Gastrocnemius medialis (tissue), 4 donors: ENCODE measurements around the gene ACHE. TPM values are rescaled to one million over a fixed set of nuclear protein-coding genes. Genes with fewer than 3 reads are reported as not detected.

ENCODE experiments used
- ATAC-seq, 2 donors: fragments of 150-250 bp; one replicate each; pipeline ENCODE4 v1.9.1; 2016
- DNase-seq, 2 donors: peaks; one replicate each; pipeline ENCODE4 v3.0.0-alpha.2; 2019
- H3K27ac ChIP-seq, 4 donors: fragments of 200-600 bp; sonication (generic); 1 replicate in 1 of 4; 2 replicates in 3 of 4; pipeline ENCODE4 v1.5.1; 2016 to 2018; ENCODE audit warnings: mild to moderate bottlenecking in 2 of 4, moderate library complexity in 1 of 4
- H3K27me3 ChIP-seq, 3 donors: fragments of 200-600 bp; sonication (generic) in 2 of 3; 1 replicate in 1 of 3; 2 replicates in 2 of 3; pipeline versions ENCODE4 v1.5.1 to v1.6.0; 2016 to 2019; ENCODE audit warnings: mild to moderate bottlenecking in 1 of 3, moderate library complexity in 1 of 3
- H3K36me3 ChIP-seq, 2 donors: fragments of 200-600 bp; sonication (generic) in 1 of 2; one replicate each; pipeline ENCODE4 v1.5.1; 2017 to 2018
- H3K4me1 ChIP-seq, 2 donors: fragments of 200-600 bp; sonication (generic) in 1 of 2; one replicate each; pipeline ENCODE4 v1.5.1; 2016 to 2017; ENCODE audit warnings: mild to moderate bottlenecking in 2 of 2
- H3K4me3 ChIP-seq, 4 donors: fragments of 200-600 bp; sonication (generic) in 3 of 4; 1 replicate in 1 of 4; 2 replicates in 3 of 4; pipeline ENCODE4 v1.5.1; 2016 to 2019; ENCODE audit warnings: mild to moderate bottlenecking in 2 of 4
- H3K9me3 ChIP-seq, 3 donors: fragments of 200-600 bp; sonication (generic) in 2 of 3; 1 replicate in 1 of 3; 2 replicates in 2 of 3; pipeline ENCODE4 v1.5.1; 2016 to 2019
- POLR2A ChIP-seq, 2 donors: fragments of 450-650 bp; IDR thresholded peaks; one replicate each; pipeline ENCODE4 v1.6.1; 2017; ENCODE audit warnings: antibody characterized with exemption in 2 of 2, mild to moderate bottlenecking in 2 of 2, moderate library complexity in 2 of 2
- in situ Hi-C, 4 donors: fragments of 200-750 bp; cut with MboI; loops; one replicate each; pipeline versions ENCODE4 v1.15.0 to v1.8.0; 2017; ENCODE audit warnings: low sequenced_read_pairs in 4 of 4
- intact Hi-C: fragments of 100-400 bp; cut with DNase I; formaldehyde crosslinking; loops from one replicate; pipeline ENCODE4 v1.15.1; 2023; ENCODE audit warnings: low total_unique reads
- total RNA-seq, 4 donors: library from RNA; depleted of rRNA; stranded (reverse); fragments of >200 nt; gene quantifications; one replicate each; pipeline versions ENCODE4 v1.1.0 to v1.2.3, GENCODE V29; 2016
- TF ChIP-seq, protein P1 (sequence below), 5 experiments: fragments of 450-650 bp in 3 of 5; fragments of 200-600 bp in 2 of 5; sonication (generic) in 2 of 5; IDR thresholded peaks in 4 of 5; conservative IDR thresholded peaks in 1 of 5; 1 replicate in 4 of 5; 2 replicates in 1 of 5; pipeline ENCODE4 v1.5.1; 2016 to 2019; ENCODE audit warnings: antibody characterized with exemption in 5 of 5, mild to moderate bottlenecking in 3 of 5, moderate library complexity in 3 of 5

The ACHE gene
- total RNA-seq, 4 donors from 2014 or later = 6.5 to 59.5 (median 11.4) TPM

DNA sequence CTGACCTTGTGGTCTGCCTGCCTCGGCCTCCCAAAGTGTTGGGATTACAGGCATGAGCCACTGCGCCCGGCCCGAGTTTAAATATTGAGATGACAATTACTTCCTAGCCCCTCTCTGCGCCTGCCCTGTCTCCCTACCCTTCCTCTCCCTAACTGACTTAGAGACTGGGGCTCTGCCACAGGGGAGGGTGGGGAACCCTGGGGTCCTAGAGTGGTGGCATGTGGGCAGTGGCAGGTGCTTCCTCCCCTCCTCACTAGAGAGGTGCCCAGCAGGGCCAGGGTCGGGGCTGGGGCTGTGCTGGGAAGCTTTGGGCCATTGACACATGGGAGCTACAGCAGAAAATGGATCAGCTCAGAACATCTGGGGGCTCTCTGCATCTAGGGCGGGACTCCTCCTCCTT, 7.0 kb upstream of the ACHE start:
- intact Hi-C loops (no loop called here), in situ Hi-C loops (loop anchor here in 1 of 4 donors (5.0 kb wide), 1 partner anchor 155 kb away; no protein-coding TSS in a partner anchor)
- H3K4me1 ChIP-seq = no peaks in the 10 kb centered on the region
- H3K36me3 ChIP-seq = no peaks in the 10 kb centered on the region
- H3K4me3 ChIP-seq = no peak overlapping the region
- H3K27me3 ChIP-seq = no peaks in the 10 kb centered on the region
- H3K9me3 ChIP-seq = no peaks in the 10 kb centered on the region
- TF ChIP-seq, protein P1, sequence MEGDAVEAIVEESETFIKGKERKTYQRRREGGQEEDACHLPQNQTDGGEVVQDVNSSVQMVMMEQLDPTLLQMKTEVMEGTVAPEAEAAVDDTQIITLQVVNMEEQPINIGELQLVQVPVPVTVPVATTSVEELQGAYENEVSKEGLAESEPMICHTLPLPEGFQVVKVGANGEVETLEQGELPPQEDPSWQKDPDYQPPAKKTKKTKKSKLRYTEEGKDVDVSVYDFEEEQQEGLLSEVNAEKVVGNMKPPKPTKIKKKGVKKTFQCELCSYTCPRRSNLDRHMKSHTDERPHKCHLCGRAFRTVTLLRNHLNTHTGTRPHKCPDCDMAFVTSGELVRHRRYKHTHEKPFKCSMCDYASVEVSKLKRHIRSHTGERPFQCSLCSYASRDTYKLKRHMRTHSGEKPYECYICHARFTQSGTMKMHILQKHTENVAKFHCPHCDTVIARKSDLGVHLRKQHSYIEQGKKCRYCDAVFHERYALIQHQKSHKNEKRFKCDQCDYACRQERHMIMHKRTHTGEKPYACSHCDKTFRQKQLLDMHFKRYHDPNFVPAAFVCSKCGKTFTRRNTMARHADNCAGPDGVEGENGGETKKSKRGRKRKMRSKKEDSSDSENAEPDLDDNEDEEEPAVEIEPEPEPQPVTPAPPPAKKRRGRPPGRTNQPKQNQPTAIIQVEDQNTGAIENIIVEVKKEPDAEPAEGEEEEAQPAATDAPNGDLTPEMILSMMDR (IDR thresholded peaks at IDR 0.05 in 4 of 5, conservative IDR thresholded peaks at IDR 0.05 in 1 of 5) = no peak
- no peak for TF ChIP-seq POLR2A (IDR thresholded peaks at IDR 0.05)
- DNase-seq (no peak), ATAC-seq (no peak)
- H3K27ac ChIP-seq = no peak overlapping the region

DNA sequence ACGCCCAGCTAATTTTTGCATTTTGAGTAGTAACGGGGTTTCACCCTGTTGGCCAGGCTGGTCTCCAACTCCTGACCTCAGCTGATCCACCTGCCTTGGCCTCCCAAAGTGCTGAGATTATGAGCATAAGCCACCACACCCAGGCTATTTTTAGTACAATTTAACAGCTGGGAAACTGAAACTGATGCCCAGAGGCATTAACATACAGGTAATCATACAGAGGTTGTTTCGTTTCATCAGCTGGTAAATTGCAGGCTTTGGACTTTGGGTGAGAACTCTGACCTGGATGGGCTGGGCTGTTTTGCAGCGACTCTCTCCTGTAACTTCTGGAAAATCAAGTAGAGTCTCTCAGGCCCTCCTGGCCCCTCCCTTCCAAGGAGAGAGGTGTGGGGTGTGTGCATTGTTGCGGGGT, 6.2 kb upstream of the ACHE start:
- H3K27me3 ChIP-seq = no peaks in the 10 kb centered on the region
- no peaks in the 10 kb centered on the region for H3K36me3 ChIP-seq
- H3K27ac ChIP-seq = no peak overlapping the region
- ATAC-seq = no peak
- no peaks in the 10 kb centered on the region for H3K9me3 ChIP-seq
- TF ChIP-seq, protein P1 (IDR thresholded peaks at IDR 0.05 in 4 of 5, conservative IDR thresholded peaks at IDR 0.05 in 1 of 5) = no peak
- TF ChIP-seq POLR2A (IDR thresholded peaks at IDR 0.05) = no peak
- DNase-seq = no peak
- H3K4me3 ChIP-seq = no peak overlapping the region
- in situ Hi-C loops (loop anchor here in 1 of 4 donors (5.0 kb wide), 1 partner anchor 155 kb away; no protein-coding TSS in a partner anchor), intact Hi-C loops (no loop called here)
- no peaks in the 10 kb centered on the region for H3K4me1 ChIP-seq

DNA sequence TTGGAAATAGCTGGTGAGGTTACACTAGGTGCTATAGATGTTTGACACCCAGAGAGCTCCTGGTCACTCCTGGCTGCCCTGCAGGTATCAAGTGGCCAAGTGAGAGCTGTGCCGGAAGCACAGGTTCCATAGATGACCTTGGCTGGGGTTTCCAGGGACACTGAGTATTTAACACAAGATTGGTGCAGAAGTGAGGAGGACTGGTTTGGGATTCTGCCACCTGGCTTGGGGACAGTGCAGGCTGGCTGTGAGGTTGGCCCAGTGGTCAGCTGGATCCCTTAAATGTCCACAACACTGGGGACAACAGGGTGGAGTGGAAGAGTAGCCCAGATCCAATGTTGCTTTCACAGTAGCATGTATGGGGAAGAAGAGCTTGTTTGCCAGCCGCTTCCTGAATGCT, 5.3 kb upstream of the ACHE start:
- Histone ChIP-seq H3K4me3 (no peak overlapping the region), H3K36me3 (no peaks in the 10 kb centered on the region), H3K9me3 (no peaks in the 10 kb centered on the region), H3K27ac (no peak overlapping the region), H3K4me1 (peaks cover 0 to 7% of the 10 kb centered on the region in 2 donors), H3K27me3 (no peaks in the 10 kb centered on the region)
- DNase-seq = no peak
- intact Hi-C loops (no loop called here), in situ Hi-C loops (loop anchor here in 1 of 4 donors (5.0 kb wide), 1 partner anchor 156 kb away; no protein-coding TSS in a partner anchor)
- no peak for TF ChIP-seq POLR2A (IDR thresholded peaks at IDR 0.05)
- TF ChIP-seq, protein P1 (IDR thresholded peaks at IDR 0.05 in 4 of 5, conservative IDR thresholded peaks at IDR 0.05 in 1 of 5) = no peak
- ATAC-seq = no peak

DNA sequence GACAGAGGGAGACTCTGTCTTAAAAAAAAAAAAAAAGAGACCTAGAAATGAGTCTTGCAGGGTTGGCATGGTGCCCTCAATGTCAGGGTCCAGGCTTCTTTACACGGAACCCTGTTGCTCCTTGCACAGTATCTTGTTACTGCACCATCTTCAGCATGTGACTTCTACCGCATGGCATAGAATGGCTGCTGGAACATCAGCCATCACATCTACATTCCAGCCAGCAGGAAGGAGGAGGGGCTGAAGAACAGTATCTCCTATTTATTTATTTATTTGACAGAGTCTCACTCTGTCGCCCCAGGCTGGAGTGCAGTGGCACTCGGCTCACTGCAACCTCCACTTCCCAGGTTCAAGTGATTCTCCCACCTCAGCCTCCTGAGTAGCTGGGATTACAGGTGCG, 3.7 kb upstream of the ACHE start:
- H3K27me3 ChIP-seq = peaks cover 0 to 6% (median 0%) of the 10 kb centered on the region in 3 donors
- no peaks in the 10 kb centered on the region for H3K9me3 ChIP-seq
- in situ Hi-C loops = loop anchor here in 1 of 4 donors (5.0 kb wide), 1 partner anchor 158 kb away; no protein-coding TSS in a partner anchor
- H3K4me1 ChIP-seq = peaks cover 7 to 21% of the 10 kb centered on the region in 2 donors
- H3K4me3 ChIP-seq = no peak overlapping the region
- no peak for DNase-seq
- H3K36me3 ChIP-seq = no peaks in the 10 kb centered on the region
- ATAC-seq = no peak
- H3K27ac ChIP-seq = no peak overlapping the region
- TF ChIP-seq POLR2A (IDR thresholded peaks at IDR 0.05) = no peak
- TF ChIP-seq, protein P1 (IDR thresholded peaks at IDR 0.05 in 4 of 5, conservative IDR thresholded peaks at IDR 0.05 in 1 of 5) = no peak
- intact Hi-C loops = loop anchor here (5.0 to 10.0 kb wide), 2 partner anchors 192 to 345 kb away; partner anchors contain the start of genes FIS1 and POP7
